UCSD-AML1 (cell line): ENCODE measurements around the gene TGFBR3L.
"Not testable (repeated sequence)": the region's sequence is repeated elsewhere in the genome, so short reads cannot be mapped to it uniquely, and the experiment has no call there.

Source experiments
- DNase-seq: peaks from one replicate; lab custom pipeline; 2025; ENCODE audit not compliant: unreplicated experiment; lab: John Stamatoyannopoulos, UW

TGFBR3L gene

DNA sequence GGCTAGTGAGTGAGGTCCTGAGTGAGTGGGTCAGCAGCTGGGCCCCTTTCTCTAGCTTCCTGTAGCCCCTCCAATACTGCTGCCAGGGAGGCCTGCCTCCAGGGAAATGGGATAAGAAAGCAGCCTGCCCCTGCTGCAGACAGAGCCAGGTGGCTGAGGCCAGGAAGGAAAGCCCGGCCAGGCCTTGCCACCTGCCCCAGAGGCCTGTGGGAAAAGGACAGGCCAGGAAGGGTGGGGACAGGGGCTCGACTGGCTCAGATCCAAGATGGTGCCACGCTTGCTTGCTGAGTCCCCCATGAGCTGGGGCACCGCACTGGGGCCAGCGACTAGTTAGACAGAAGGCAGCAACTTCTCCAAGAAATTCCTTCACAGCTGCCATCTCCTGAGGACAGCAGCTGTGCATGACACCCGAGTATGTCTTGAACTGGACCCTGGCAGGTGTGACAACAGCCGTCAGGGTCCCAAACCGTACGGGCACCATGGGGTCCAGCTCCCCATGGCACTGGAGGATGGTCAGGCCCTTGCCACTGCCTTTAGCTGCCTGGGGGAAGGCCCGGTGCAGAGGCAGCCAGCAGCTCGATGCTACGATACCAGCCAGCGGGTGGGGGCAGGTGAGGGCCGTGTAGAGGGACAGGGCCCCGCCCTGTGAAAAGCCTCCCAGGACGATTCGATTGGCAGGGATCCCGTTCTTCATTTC, 35.4 kb upstream of the TGFBR3L start:
- no peak for DNase-seq

DNA sequence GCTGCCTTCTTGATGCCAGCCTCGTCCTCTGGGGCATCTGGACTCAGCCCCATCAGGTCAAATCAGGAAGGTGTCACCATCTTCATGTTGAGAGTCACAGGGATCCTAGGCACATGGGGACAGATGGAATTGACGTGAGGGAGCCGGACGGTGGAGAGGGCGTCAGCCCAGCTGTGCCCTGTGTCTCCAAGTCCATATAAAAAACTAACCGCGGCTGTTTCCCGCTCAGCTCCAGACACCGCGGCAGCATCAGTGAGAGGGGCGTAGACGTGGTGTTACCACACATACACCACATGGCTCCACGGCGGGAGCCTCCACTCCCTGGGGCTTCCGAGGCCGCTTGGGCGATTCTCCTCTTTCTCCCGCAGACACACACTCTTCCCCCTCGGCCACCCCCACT, 34.8 kb upstream of the TGFBR3L start:
- DNase-seq, result no peak

DNA sequence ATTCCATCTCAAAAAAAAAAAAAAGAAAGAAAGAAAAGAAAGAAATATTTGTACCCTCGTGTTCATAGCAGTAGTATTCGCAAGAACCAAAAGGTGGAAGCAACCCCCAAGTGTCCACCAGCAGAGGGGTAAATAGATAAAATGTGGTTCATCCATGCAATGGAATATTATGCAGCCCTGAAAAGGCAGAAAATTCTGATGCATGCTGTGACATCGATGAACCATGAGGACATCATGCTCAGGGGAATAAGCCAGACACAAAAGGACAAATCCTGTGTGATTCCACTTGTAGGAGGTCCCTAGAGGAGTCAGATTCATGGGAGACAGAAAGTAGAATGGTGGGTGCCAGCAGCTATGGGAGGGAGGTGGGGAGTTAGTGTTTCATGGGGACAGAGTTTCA, 32.7 kb upstream of the TGFBR3L start:
- DNase-seq, result no peak

DNA sequence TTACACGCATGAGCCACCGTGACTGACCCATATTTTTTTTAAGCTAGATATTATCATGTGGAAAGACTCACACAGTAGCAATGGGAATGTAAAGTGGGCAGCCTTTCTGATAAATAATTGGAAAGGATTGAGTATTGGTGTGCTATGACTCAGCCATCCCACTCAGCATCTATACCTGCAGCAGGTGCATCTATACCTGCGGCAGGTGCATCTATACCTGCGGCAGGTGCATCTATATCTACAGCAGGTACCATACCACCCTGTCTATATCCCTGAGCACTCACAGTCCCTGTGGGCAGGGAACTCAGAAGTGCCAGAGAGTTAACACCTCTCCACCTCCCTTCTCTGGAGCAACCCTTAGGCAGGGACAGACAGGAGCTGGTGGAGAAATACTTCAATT, 31.5 kb upstream of the TGFBR3L start:
- no peak for DNase-seq

DNA sequence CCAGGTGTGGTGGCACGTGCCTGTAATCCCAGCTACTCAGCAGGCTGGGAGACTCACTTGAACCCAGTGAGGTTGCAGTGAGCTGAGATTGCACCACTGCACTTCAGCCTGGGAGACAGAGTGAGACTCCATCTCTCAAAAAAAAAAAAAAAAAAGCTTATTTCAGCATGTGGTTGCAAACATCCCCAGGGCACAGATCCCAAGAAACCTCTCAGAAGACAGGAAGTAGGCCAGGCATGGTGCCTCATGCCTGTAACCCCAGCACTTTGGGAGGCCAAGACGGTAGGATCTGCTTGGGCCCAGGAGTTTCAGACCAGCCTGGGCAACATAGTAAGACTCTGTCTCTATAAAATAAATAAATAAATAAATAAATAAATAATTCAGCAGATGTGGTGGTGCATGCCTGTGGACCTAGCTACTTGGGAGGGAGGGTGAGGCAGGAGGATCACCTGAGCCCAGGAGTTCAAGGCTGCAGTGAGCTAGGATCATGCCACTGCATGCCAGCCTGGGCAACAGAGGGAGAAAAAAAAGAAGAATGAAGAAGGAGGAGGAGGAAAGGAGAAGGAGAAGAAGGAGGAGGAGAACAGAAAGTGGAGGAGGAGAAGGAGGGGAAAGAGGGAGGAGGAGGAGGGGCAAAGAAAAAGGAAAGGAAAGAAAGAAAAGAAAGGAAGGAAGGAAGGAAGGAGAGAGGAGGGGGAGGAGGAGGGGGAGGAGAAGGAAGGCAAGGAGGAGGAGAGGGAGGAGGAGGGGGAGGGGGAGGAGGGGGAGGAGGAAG, 30.6 kb upstream of the TGFBR3L start:
- DNase-seq, result no peak

DNA sequence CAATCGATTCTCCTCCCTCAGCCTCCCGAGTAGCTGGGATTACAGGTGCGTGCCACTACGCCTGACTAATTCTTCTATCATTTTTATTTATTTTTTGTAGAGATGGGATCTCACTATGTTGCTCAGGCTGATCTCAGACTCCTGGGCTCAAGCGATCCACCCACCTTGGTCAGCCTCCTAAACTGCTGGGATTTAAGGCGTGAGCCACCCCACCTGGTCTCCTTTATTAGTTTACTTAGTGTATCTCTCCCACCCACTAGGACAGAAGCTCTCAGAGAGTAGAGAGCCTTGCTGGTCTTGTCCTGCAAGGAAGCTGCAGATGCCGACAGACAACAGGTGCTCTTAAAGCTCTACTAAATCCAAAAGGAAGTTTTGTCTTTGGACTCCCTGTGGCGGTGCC, 28.8 kb upstream of the TGFBR3L start:
- DNase-seq, result no peak

DNA sequence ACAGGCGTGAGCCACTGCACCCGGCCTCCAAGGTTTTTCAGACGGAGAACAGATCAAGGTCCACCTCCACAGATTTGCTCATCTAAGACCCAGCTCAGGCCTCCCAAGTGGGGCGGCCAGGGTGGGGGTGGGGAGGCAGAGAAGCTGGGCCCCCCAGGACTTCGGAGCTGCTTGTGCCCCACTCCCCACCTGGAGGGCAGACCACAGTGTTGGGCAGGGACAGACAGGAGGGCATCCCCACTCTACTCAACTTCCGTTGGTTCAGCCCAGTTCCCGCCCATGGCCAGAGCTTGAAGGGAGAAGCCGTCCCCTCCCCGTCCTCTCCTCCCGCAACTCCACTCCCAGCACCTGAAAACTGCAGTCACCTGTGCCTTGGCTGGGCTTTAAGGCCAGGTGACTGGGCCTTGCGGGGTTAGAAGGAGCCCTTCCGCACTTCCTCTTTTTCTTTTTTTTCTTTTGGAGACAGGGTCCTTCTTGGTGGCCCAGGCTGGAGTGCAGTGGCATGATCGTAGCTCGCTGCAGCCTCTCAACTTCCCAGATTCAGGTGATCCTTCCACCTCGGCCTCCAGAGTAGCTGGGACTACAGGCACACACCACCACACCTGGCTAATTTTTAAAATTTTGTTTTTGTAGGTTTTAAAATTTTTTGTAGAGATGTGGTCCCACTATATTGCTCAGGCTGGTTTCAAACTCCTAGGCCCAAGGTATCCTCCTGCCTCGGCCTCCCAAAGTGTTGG, 27.1 kb upstream of the TGFBR3L start:
- no peak for DNase-seq

DNA sequence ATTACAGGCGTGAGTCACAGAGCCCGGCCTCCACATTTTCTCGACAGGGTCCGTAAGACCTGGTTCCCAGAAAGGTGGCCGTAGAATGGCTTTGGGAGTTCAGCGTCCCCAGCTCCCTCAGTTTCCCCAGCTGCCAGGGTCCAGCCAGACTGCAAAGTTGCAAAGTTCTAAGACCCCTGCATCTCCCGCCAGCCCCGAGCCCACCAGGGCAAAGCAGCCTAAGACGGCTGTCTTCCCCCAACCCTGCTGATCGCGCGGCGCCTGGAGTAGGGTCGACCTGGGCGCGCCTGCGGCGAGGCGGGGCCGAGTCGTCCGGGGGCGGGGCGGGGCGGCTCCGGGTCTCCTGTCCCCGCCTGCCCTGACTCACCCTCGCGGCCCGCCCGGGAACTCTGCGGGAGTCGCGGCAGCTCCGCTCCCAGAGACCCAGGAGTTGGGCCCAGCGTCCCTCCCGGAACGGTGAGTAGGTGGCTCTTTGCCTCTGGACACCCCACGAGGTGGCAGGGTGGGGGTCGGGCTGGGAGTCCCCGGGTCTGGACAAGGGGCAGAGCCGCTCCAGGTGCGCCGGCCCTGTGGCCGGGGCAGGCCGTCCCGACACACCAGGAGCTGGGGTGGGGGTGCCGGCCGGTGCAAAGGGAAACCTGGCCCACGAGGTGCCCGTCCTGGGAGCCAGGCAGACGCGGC, 26.3 kb upstream of the TGFBR3L start, which contains the start of gene LRRC8E:
Gene LRRC8E (plus strand): TSS at position 366 of the 681 bp plus-strand sequence. CDS start 7,094 bp downstream, outside the sequence.
- DNase-seq, result no peak

DNA sequence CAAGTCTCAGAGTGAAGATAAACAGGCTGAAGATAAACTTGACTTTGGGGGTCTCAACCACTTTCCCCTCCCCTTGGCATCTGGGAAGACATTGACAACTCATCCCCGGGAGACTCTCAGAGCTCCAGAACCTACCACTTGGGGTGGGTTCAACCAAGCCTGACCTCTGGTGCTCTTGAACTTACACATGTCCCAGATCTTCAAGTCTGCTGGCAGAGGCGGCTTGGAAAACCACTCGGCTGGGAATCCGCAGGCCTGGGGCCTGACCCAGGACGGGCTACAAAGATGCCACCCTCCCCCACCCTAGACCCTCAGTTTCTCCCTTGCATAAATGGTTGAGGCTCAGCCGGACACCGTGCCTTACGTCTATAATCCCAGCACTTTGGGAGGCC, 25.8 kb upstream of the TGFBR3L start:
- no peak for DNase-seq

DNA sequence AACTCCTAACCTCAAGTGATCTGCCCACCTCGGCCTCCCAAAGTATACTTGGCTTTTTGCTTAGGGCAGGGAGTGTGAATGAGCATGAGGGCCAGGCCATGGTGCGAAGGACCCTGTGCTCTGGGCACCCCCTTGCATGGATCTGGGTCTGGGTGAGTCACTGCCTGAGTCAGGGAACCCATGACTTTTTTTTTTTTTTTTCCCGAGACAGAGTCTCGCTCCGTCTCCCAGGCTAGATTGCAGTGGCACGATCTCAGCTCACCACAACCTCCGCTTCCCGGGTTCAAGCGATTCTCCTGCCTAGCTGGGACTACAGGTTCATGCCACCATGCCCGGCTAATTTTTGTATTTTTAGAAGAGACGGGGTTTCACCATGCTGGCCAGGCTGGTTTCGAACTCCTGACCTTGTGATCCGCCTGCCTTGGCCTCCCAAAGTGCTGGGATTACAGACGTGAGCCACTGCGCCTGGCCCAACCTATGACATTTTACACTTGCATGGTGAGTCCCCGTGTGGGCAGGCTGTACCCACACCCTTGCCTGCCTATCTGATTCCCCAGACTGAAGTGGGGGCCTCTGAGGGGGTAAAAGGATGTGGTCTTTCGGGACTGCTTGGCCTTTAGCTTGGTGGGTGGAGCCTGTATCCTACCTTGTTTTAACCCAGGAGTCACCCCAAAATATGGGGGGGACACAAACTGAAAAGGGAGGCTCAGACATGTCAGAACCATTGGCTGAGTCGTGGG, 21.1 kb upstream of the TGFBR3L start:
- not testable (repeated sequence) for DNase-seq

DNA sequence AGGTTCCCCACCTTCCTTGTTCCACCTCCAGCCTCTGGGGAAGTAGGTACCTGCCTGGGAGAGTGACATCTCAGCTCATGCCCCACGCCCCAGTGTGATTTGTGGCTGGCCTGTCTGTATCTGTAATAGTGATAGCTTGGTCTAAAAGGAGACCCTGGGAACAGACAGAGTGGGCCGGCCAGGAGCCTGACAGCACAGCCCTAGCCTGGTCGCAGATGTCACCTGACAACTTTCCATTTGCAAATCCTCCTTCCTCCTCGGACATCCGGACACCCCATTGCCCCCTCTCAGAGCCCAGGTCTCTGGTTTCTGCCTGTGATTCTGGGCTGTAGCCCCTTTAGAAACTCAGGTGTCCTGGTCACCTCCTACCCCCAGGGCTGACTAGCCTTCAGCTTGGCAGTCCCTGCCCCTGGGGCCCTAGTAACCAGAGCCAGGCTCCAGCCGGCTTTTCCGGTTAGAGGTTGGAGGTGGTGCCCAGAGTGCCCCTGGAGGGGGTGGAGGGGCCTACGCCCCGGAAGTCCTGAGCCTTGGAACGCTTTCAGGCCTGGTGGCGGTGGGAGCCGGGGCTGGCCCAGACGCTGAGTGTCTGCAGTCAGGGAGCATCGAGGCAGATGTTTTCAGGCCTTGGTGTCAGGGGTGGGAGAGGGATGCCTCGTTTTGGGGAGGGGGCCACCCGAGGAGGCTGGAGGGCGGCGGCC, 19.9 kb upstream of the TGFBR3L start:
- DNase-seq, result no peak

DNA sequence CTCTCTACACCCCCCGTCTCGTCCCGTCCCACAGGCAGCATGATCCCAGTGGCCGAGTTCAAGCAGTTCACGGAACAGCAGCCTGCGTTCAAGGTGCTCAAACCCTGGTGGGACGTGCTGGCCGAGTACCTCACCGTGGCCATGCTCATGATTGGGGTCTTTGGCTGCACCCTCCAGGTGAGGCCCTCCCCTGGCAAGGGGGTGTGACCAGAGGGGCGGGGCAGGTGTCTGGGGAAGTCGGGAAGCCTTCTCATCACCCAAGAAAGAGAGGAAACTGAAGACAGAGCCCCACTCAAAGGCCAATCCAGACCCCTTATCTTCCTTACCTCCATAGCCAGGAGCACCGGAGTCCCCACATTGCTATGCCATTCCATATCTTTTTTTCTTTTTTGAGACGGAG, 19.1 kb upstream of the TGFBR3L start:
- DNase-seq, result no peak

DNA sequence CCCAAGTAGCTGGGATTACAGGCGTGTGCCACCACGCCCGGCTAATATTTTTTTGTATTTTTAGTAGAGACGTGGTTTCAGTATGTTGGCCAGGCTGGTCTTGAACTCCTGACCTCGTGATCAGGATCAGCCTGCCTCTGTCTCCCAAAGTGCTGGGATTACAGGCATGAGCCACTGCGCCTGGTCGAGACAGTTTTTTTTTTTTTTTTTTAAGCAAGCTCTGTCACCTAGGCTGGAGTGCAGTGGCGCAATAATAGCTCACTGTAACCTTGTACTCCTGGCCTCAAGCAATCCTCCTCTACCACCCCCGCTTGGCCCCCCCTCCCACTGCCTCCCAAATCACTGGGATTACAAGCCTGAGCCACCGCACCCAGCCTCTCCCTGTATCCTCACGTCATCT, 17.3 kb upstream of the TGFBR3L start:
- no peak for DNase-seq

DNA sequence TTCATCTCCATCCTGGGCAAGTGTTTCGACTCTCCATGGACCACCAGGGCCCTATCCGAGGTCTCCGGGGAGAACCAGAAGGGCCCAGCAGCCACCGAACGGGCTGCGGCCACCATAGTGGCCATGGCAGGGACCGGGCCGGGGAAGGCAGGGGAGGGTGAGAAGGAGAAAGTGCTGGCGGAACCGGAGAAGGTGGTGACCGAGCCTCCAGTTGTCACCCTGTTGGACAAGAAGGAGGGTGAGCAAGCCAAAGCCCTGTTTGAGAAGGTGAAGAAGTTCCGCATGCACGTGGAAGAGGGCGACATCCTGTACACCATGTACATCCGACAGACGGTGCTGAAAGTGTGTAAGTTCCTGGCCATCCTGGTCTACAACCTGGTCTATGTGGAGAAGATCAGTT, 15.7 kb upstream of the TGFBR3L start:
- no peak for DNase-seq

DNA sequence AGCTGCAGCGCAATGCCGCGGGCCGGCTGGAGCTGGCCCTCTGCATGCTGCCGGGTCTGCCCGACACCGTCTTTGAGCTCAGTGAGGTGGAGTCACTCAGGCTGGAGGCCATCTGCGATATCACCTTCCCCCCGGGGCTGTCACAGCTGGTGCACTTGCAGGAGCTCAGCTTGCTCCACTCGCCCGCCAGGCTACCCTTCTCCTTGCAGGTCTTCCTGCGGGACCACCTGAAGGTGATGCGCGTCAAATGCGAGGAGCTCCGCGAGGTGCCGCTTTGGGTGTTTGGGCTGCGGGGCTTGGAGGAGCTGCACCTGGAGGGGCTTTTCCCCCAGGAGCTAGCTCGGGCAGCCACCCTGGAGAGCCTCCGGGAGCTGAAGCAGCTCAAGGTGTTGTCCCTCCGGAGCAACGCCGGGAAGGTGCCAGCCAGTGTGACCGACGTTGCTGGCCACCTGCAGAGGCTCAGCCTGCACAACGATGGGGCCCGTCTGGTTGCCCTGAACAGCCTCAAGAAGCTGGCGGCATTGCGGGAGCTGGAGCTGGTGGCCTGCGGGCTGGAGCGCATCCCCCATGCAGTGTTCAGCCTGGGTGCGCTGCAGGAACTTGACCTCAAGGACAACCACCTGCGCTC, 14.8 kb upstream of the TGFBR3L start:
- no peak for DNase-seq

DNA sequence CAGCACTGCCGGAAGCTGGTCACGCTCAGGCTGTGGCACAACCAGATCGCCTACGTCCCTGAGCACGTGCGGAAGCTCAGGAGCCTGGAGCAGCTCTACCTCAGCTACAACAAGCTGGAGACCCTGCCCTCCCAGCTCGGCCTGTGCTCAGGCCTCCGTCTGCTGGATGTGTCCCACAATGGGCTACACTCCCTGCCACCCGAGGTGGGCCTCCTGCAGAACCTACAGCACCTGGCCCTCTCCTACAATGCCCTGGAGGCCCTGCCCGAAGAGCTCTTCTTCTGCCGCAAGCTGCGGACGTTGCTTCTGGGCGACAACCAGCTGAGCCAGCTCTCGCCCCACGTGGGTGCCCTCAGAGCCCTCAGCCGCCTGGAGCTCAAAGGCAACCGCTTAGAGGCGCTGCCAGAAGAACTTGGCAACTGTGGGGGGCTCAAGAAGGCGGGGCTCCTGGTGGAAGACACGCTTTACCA, 14.2 kb upstream of the TGFBR3L start:
- DNase-seq, result no peak

DNA sequence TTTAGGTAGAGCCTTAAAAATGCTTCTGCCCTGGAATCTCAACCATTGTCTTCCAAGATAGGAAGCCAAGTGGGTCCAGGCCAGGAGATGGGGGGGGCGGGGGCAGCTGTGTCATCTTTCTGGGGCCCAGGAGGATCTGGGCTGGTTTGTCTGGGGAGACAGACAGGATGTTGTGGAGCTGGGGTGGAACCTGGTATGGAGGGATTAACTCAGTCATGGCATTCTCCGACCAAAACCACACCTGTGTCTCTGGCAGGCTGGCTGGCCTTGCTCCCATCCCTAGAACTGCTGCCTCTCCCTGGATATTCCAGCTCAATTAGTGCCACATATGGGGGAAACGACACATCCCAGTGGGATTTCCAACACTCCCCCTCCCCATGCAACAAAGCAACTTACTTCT, 13.7 kb upstream of the TGFBR3L start:
- DNase-seq, result no peak

DNA sequence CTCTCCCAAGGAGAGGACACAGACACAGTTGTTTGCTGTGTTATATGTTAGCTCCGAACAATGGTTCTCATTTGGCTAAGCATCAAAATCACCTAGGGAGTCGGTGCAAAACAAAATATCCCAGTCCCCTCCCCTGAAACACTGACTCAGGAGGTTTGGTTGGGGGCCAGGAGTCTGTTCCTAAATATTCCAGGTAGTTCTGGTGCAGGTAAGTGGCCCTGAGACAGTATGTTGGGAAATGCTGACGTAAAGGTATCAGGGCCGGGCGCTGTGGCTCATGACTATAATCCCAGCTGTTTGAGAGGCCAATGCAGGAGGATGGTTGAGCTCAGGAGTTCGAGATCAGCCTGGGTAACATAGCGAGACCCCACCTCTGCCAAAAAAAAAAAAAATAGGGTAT, 13.3 kb upstream of the TGFBR3L start:
- no peak for DNase-seq

DNA sequence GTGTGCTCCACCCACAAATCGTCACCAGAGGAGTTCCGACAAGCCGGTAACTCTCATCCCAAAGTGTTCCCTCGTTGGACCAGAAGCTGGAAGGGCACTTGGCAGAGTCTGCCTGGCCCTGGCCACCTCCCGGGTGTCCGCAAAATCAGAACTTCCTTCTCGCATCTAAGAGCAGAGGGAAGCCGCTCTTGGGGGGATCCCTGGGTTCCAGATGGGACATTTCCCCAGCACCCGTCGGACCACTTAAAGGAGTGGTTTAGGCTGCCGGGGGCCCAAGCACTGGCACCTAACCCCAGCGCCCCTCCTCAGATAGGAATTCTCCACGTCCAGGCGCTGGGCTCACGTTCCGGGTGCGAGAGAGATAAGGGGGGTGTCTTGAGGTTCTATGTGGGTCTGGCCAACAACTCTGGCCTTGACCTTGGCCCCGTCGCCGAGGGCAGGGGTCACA, 11.8 kb upstream of the TGFBR3L start:
- no peak for DNase-seq
